ENCODE data around the gene CYSRT1.

Gene CYSRT1

DNA sequence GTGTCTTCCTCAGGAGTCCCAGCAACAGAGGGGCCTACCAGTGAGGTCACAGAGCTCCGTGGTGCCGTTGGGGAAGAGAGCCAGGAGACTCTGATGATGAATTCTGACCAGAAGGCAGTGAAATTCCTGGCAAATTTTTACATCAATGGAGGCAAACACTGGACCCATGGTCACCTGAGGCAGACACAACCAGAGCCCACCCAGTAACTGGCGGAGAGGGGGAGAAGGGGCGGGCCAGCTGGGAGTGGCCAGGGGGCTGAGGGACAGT is 26.2 kb downstream of the CYSRT1 start, which contains the start of gene STPG3:
TSS of gene STPG3 (plus strand) at position 93 of the 268 bp plus-strand sequence. CDS start at position 94, 1 bp downstream.
- no peak for TF ChIP-seq MAX (IDR thresholded peaks at IDR 0.05)
- no peak for TF ChIP-seq EGR1 (IDR thresholded peaks at IDR 0.05)
- TF ChIP-seq TAF1 (IDR thresholded peaks at IDR 0.05; ENCODE audit: low read depth) = no peak
- no peak for TF ChIP-seq EP300 (IDR thresholded peaks at IDR 0.05; ENCODE audit: borderline replicate concordance)
- TF ChIP-seq TEAD4 (IDR thresholded peaks at IDR 0.05) = no peak
- TF ChIP-seq RAD21 (IDR thresholded peaks at IDR 0.05; ENCODE audit: low read depth) = no peak
- no peak for TF ChIP-seq NFIC (IDR thresholded peaks at IDR 0.05)
- TF ChIP-seq, protein P1, sequence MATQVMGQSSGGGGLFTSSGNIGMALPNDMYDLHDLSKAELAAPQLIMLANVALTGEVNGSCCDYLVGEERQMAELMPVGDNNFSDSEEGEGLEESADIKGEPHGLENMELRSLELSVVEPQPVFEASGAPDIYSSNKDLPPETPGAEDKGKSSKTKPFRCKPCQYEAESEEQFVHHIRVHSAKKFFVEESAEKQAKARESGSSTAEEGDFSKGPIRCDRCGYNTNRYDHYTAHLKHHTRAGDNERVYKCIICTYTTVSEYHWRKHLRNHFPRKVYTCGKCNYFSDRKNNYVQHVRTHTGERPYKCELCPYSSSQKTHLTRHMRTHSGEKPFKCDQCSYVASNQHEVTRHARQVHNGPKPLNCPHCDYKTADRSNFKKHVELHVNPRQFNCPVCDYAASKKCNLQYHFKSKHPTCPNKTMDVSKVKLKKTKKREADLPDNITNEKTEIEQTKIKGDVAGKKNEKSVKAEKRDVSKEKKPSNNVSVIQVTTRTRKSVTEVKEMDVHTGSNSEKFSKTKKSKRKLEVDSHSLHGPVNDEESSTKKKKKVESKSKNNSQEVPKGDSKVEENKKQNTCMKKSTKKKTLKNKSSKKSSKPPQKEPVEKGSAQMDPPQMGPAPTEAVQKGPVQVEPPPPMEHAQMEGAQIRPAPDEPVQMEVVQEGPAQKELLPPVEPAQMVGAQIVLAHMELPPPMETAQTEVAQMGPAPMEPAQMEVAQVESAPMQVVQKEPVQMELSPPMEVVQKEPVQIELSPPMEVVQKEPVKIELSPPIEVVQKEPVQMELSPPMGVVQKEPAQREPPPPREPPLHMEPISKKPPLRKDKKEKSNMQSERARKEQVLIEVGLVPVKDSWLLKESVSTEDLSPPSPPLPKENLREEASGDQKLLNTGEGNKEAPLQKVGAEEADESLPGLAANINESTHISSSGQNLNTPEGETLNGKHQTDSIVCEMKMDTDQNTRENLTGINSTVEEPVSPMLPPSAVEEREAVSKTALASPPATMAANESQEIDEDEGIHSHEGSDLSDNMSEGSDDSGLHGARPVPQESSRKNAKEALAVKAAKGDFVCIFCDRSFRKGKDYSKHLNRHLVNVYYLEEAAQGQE (IDR thresholded peaks at IDR 0.05; ENCODE audit: low read depth) = no peak
- TF ChIP-seq ZBTB7A (IDR thresholded peaks at IDR 0.05; ENCODE audit: low read depth) = no peak
- TF ChIP-seq, protein P2, sequence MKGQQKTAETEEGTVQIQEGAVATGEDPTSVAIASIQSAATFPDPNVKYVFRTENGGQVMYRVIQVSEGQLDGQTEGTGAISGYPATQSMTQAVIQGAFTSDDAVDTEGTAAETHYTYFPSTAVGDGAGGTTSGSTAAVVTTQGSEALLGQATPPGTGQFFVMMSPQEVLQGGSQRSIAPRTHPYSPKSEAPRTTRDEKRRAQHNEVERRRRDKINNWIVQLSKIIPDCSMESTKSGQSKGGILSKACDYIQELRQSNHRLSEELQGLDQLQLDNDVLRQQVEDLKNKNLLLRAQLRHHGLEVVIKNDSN (IDR thresholded peaks at IDR 0.05) = no peak
- TF ChIP-seq FOXM1 (IDR thresholded peaks at IDR 0.05; ENCODE audit: borderline replicate concordance, low read depth) = no peak
- no peak for TF ChIP-seq YY1 (IDR thresholded peaks at IDR 0.05; ENCODE audit: low read depth)
- TF ChIP-seq TCF12 (IDR thresholded peaks at IDR 0.05; ENCODE audit: low read depth) = no peak
- no peak for TF ChIP-seq CEBPB (IDR thresholded peaks at IDR 0.05)
- no peak for TF ChIP-seq CREB1 (IDR thresholded peaks at IDR 0.05; ENCODE audit: low read depth)

DNA sequence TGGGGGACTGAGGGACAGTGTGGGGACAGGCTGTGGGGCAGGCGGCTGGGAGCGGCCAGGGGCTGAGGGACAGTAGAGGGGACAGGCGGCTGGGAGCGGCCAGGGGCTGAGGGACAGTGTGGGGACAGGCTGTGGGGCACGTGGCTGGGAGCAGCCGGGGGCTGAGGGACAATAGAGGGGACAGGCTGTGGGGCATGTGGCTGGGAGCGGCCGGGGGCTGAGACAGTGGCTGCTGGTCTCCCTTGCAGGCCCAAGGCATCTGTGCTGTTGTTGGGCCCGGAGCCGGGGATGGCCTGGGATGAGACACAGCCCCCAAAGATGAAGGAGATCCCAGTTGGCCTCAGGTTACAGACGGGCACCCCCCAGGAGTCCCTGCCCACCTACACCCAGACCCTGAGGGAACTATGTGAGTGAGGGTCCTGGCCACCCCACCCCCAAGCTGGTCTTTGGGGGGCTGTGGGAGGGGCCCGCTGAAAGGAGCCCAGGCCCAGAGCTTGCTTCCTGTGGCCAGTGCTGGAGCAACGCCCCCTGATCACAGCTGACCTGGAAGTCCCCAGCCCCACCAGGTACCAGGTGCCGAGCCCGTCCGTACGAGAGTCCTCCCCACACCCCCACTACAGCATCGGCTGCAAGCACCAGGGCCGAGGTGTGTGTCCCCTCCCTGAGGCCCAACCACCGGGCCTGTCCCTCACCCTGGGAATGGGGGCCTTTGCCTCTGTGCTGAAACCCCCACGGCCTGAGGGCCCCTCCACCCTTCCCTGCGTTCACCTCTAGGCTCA is 26.7 kb downstream of the CYSRT1 start:
- TF ChIP-seq TAF1 (IDR thresholded peaks at IDR 0.05; ENCODE audit: low read depth) (no peak), TCF12 (IDR thresholded peaks at IDR 0.05; ENCODE audit: low read depth) (no peak), EP300 (IDR thresholded peaks at IDR 0.05; ENCODE audit: borderline replicate concordance) (no peak), TEAD4 (IDR thresholded peaks at IDR 0.05) (no peak), YY1 (IDR thresholded peaks at IDR 0.05; ENCODE audit: low read depth) (no peak), RAD21 (IDR thresholded peaks at IDR 0.05; ENCODE audit: low read depth) (no peak), CEBPB (IDR thresholded peaks at IDR 0.05) (no peak)
- TF ChIP-seq, protein P2 (IDR thresholded peaks at IDR 0.05) = no peak

DNA sequence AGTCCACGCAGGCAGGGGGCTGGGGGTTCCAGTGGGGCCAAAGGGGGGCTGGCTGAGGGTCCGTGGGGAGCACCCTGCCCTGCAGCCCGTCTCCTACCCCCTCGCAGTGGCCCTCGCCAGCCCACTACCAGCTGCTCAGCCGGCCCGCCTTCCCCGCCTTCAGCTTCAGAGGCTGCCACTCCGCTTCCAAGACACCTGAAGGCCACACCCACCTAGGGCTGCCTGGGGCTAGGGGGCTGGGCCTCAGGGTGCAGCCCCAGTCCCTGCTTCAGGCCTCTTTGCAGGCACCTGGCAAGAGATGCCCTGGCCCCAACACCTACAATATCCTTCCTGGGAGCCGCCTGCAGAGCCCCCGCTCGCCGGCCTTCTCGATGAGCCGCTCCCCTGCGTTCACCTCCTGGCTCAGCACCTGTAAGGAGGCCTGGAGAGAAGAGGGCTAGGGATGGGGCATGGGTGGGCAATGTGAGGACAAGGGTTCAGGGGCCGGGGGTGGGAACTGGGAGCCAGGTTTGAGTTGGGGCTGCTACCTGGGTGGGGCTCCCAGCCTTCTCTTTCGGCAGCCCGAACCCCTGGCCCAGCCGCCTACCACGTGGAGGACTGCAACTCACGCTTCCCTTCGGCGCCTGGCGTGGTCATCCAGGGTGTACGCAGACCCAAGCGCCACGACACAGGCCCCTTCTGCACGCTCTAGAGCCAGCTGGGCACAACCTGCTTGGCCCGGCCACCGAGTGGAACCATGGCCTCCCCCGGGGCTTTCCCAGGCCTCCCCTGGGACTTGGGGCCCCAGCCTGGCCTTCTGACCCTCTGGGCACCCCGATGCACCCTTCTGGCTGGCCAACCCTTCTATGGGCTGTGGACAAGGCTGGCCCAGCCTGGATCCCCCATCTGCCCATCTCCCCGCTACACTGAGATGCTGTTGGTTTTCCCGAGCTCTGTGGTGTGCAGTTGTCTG is 27.9 kb downstream of the CYSRT1 start:
- peak; percentile 48; the same call in 1 of the 2 replicates for TF ChIP-seq MAX (IDR thresholded peaks at IDR 0.05)
- TF ChIP-seq EP300 (IDR thresholded peaks at IDR 0.05; ENCODE audit: borderline replicate concordance) = no peak
- no peak for TF ChIP-seq RAD21 (IDR thresholded peaks at IDR 0.05; ENCODE audit: low read depth)
- TF ChIP-seq NFIC (IDR thresholded peaks at IDR 0.05) = no peak
- peak; percentile 43; the same call in 1 of the 2 replicates for TF ChIP-seq ZBTB7A (IDR thresholded peaks at IDR 0.05; ENCODE audit: low read depth)

GRCh38 chr9:137253717-137254623 is 29.0 kb downstream of the CYSRT1 start:
- TF ChIP-seq MAX (IDR thresholded peaks at IDR 0.05) = peak; percentile 43
- TF ChIP-seq TAF1 (IDR thresholded peaks at IDR 0.05; ENCODE audit: low read depth) = no peak
- no peak for TF ChIP-seq CEBPB (IDR thresholded peaks at IDR 0.05)
- no peak for TF ChIP-seq CREB1 (IDR thresholded peaks at IDR 0.05; ENCODE audit: low read depth)
- peak; percentile 5; the same call in 1 of the 2 replicates for TF ChIP-seq YY1 (IDR thresholded peaks at IDR 0.05; ENCODE audit: low read depth)
- TF ChIP-seq NFIC (IDR thresholded peaks at IDR 0.05) = no peak
- TF ChIP-seq TCF12 (IDR thresholded peaks at IDR 0.05; ENCODE audit: low read depth) = no peak
- TF ChIP-seq, protein P2 (IDR thresholded peaks at IDR 0.05) = no peak
- no peak for TF ChIP-seq EGR1 (IDR thresholded peaks at IDR 0.05)

DNA sequence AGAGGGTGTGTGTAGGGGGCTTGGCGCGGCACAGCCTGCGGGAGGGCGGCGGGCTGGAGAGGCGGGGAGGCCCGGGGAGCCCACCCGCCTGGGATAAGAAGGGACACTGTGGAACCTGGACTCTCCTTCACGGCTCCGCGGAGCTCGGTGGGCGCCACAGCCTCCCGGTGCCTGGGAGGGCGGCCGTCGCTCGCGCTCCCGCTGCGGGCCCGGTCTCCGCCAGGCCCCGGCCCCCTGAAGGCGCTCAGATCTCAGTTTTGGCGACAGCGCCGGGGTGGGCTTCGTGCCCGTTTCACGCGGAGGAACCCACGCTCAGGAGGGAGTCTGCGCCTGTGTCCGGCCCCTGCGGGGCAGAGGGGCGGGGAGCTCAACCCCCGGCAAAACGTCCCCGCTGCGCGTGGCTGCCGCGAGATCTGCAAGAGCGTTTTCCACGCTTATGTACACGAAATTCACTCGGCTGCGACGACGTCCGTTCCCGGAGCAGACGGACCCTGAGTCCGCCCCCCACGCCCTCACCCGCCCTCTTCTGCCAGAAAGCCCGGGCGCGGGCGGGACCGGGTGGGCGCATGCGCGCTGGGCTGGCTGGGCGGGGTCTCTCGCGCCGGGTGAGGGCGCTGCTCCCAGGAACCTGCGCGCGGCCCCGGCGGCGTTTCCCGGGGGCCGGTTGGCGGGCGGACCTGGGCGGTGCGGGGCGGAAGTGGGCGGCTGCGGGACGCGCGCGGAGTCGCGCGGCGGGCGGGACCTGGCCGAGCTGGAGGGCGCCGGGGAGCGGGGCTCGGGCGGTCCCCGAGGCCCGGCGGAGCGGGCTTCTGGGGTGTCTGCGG is 29.9 kb downstream of the CYSRT1 start, which contains the start of gene NELFB:
TSS of gene NELFB (plus strand) at position 704 of the 824 bp plus-strand sequence.
- TF ChIP-seq RAD21 (IDR thresholded peaks at IDR 0.05; ENCODE audit: low read depth) (no peak), FOXM1 (IDR thresholded peaks at IDR 0.05; ENCODE audit: borderline replicate concordance, low read depth) (no peak), MAX (IDR thresholded peaks at IDR 0.05) (peak; percentile 60; the same call in 1 of the 2 replicates), TEAD4 (IDR thresholded peaks at IDR 0.05) (peak; percentile 16; the same call in 1 of the 2 replicates), EGR1 (IDR thresholded peaks at IDR 0.05) (no peak; the same call in 1 of the 2 replicates), ZBTB7A (IDR thresholded peaks at IDR 0.05; ENCODE audit: low read depth) (peak; percentile 71; the same call in 1 of the 2 replicates)
- TF ChIP-seq, protein P2 (IDR thresholded peaks at IDR 0.05) = peak; percentile 32; the same call in 1 of the 2 replicates
- TF ChIP-seq, protein P1 (IDR thresholded peaks at IDR 0.05; ENCODE audit: low read depth) = no peak
